ENCODE measurements around the gene WNT9B.

The WNT9B gene, protein sequence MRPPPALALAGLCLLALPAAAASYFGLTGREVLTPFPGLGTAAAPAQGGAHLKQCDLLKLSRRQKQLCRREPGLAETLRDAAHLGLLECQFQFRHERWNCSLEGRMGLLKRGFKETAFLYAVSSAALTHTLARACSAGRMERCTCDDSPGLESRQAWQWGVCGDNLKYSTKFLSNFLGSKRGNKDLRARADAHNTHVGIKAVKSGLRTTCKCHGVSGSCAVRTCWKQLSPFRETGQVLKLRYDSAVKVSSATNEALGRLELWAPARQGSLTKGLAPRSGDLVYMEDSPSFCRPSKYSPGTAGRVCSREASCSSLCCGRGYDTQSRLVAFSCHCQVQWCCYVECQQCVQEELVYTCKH

DNA sequence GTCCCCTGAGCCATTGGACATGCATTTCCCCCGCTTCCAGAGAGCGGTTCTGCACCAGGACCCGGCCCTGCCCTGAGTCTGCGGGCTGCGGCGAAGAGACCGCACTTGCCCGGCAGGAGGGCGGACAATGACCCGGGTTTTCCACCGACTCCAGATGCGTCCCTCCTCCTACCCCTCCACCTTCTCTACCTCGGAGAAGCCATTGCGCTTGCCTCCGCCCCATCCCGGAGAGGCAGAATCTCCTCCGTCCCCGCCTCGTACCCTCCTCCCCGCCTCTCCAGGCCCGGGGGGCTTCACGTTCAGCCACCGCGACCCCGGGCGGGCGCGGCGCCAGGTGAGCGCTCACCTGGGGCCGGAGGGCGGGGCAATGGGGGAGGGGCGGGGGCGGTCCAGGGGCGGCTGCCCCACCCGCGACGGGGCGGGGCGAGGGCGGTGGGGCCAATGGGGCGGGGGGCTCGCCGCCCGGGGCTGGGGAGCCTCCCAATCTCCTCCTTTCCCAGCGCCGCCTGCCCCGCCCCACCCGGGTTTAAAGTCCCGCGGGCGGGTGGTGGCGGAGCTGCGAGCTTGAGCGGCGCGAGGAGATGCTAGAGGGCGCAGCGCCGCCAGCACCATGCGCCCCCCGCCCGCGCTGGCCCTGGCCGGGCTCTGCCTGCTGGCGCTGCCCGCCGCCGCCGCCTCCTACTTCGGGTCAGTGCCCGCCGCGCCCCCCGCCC is at the start of gene WNT9B:
Gene WNT9B, plus strand, starts transcription at position 555 of the 713 bp plus-strand sequence. Its CDS starts 56 bp downstream, at position 611.
- no peak for DNase-seq (ENCODE audit: low read depth)

DNA sequence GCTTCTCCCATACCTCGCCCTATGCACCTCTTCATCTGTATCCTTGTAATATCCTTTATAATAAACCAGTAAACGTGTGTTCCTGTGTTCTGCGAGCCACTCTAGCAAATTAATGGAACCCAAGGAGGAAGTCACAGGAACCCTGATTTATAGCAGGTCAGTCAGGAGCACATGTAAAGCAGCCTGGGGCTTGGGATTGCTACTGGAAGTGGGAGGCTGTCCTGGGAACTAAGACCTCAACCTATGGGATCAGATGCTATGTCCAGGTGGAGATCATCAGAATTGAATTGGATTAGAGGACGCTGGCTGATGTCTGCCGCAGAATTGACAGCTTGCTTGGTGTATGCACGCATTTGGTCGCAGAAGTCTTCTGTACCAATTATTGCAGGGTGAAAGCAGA is 48.6 kb upstream of the WNT9B start:
- no peak for DNase-seq (ENCODE audit: low read depth)

DNA sequence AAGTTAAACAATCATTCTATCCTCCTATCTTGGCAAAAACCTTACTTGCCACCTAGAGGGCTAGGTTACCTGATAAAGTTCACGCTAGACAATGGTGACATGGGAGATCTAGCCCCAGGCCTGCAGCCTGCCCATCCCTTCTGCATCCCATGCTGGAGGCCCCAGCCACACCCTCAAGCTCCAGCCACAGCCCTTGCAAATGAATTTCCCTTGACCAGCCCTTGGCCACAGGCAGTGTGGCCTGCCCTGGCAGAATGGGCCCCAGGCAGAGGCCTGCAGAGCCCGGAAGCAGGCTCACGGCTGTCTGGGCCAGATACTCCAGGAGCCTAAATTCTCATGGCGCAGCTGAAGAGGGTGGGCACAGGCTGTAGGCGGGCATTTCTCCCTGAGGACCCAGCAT is 47.8 kb upstream of the WNT9B start:
- no peak for DNase-seq (ENCODE audit: low read depth)

DNA sequence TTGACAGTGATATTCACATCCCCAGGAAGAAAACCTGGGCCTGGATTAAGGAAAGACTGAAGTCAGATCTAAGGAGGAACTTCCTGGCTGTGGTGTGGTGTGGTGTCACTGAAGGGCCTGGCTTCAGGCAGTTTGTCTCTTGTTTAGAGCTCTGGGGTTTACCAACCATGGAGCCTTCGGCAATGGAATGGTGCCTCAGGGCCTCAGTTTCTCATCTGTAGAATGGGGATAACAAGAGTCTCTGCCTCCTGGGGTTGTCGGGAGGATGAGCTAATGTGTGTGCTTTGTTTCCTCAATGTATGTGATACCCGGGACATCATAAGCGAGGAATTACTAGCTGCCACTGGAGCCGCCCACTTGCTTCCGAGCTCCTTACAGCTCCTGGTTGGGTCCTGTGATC is 45.6 kb upstream of the WNT9B start:
- DNase-seq (ENCODE audit: low read depth): no peak

DNA sequence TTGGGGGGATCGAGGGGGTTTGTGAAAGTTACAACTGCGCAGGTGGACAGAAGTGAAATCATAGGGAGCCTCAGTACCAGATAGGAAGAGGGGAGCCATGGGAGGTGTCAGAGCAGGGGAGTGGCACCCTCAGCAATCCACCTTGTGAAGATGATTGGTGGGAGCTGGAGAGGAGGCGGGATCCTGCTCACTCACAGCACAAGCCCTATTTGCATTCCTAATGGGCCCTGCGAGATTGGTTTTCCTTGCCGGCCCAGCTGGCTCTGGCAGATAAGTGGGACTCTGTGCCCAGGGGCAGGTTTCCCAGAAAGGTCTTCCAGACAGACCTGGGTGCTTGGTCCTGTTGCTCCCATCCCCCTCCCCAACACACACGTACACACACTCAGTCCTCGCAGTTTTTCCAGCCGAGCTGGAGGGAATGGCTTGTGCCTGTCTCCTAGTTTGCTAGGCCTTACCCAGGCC is 42.2 kb upstream of the WNT9B start:
- no peak for DNase-seq (ENCODE audit: low read depth)

DNA sequence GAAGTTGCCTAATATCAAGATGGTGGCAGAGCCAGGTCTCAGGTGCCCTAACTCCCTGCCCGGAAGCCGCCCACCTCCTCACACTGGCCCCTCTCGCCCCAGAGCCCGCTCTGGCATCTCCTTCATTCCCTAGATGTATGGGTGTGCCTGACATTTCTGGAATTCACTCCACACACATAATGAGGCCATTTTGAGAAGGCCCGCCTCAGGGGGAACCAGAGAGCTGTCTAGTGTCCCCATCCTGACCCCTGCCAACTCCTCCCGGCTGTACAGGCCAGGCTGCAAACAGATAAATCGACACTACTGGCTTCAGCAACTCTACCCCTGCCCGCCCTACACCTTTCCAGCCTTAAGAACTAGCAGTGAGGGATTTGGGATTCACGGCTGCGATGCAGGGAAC is 40.5 kb upstream of the WNT9B start:
- no peak for DNase-seq (ENCODE audit: low read depth)

DNA sequence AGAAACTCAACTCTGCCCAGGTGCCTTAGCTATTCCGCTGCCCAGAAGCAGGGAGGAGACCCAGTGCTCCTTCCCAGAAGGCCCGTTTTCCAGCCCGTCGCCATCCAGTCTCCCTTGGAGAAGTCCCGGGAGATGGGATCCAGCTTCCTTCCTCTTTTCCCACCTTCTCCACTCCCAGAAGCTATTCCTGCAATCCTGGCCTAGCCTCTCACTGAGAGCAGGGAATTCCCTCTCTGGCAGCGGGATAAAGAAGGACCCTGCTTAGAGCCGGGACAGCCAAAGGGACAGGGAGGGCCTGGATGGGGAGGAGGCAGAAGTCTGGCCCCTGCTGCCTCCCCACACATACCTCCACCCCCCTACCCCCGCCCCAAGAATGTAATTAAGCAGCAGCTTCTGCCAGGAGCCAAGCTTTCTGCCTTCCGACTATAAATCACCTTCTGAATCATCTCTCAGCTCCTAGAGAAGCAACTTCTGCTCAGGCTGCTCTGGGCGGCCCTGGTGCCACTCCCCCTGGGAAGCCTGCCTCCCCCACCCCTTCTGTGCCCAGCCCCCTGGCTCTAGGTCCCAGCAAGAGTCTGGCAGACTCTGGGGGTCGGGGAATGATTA is 39.3 kb upstream of the WNT9B start:
- no peak for DNase-seq (ENCODE audit: low read depth)

DNA sequence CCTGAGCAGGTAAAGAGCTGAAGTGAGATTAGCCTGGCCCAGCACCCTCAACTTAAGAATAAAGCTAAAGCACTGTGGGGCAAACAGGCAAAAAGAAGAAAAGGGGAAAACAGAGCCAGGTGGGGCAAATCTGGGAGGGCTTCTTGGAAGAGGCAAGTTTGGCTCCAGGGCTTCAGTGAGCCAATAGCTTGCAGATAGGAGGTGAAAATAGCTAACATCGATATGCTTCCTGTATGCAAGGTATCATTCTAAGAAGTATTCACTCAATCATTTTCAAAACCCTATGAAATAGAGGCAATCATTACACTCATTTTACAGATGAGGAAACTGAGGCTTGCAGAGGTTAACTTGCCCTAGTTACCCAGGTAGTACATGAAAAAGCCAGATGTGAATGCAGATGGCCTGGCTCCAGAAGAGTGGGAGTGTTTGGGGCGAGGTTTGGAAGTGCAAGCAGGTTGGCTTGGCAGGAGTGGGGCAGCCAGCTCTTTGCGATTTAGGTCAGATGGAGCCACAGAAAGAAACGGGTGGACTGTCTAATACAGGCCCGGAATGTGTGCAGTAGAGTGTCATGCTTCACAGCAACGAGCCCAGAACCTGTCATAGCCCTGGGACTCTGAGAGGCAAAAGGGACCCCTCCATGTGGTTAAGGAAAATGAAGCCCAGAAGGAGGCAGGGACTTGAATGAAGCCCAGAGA is 38.6 kb upstream of the WNT9B start:
- DNase-seq (ENCODE audit: low read depth): no peak

DNA sequence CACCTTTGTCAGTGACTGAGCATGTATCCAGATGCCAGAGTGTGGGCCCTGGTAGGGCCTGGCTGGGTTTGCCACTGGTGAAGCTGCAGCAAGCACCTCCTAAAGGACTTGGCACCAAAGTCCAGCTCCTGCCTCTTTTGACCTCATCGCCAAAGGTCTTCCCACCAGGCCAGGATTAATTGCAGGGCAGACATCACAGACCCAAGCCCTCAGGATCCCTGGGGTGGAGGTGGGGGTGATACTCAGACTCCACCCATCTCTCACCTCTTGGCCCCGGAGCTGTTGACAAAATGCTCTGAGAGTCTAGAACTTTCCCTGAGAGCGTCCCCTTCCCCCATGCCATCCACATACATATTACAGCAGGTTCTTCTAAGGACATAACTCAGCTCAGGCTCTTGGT is 37.5 kb upstream of the WNT9B start:
- no peak for DNase-seq (ENCODE audit: low read depth)

DNA sequence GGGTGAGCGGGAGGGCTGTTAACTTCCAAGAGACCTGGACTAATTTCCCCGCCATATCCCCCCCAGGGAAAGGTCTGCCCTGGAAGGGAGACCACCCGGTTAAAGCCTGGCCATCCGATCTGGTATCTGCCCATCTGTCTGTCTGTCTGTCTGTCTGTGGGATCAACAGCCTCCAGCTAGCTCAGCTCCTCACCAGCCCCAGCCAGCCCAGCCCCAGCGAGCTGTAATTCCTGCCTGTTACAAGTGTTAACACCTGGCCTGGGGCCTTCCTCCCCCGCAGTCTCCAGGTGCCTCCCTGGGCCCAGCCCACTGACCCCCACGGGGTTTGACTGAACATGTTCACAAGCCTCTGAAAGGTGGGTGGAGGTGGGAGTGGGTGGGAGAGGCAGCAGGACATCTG is 36.9 kb upstream of the WNT9B start:
- no peak for DNase-seq (ENCODE audit: low read depth)

DNA sequence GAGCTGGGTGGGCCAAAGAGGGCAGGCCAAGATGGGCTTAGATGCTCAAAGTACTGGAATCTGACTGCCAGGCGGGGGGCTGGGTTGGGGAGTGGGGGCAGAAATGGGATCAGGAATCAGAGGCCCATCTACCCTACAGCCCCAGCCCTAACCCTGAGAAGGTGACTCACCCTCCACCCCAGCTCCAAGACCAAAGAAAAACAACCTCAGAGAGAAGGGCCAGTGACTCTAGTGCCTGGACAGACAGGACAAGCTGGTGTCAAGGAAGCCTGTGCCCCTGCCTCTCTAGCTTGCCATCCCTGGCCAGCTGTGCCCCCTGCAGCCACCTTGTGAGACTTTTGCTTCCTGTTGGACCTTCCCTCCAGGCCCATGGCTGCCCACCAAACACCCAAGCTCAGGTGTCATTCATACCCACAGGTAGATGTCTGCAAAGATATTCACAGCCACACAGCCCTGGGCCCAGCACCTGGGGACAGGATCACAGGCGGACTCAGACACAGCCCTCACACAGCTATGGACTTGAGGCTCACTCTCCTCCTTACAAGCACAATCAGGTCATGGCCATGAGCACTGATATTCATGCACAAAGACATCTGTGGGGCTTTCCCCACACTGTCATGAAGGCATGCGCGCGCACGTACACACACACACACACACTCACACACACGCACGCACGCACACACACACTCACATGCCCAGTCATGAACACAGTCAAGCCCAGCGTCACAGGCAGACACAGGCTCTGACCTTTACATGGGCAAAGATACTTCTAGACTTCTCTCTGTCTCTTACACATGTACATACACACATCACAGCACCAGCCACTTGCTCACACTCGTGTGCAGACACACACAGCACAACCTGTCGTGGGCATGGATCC is 35.7 kb upstream of the WNT9B start:
- no peak for DNase-seq (ENCODE audit: low read depth)

DNA sequence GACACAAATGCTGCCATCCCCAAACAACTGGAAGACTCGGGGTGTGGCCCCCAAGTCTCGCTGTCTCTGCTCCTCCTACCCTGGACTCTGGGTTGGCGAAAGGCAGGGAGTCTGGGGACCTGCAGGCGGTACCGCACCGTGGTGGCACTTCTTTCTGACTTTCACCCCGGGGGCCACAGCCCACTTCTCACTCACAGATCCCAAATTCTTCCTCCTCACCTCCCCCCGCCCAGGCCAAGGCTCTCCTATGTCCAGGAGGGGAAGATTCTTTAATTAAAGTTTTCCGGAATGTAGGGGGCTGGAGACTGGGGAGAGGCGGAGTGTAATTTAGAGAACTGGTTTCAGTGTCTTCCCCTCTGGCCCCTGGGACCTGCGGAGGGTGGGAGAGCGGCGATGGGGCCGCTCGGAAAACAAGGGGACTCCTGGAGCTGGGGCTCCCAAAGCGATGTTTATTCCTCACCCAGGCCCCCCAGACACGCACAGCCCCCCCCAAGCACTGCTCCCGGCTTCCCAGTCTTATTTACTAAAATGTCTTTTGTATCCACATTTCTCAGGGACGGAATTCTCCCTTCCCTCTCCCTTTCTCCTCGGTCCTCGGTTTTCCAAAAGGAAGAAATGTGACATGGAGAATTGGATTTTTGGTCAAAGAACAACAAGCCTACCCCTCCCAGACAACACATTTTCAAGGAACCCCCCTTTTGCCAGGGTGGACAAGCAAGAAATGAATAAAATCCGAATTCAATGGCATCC is 34.1 kb upstream of the WNT9B start:
- no peak for DNase-seq (ENCODE audit: low read depth)

DNA sequence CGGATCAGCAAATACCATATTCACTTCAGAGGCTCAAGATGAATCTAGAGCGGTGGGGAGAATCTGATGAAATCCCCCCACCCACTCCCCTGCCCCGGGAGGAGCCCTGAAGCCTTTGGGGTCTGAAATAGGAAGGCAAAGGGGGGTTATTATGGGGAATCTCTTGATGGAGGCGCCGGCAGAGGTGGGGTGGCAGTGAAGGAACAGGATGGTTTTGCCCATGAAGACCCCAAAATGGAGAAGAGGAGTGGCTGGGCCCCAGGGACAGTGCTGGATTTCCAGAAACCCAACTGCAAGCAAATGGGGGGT is 33.5 kb upstream of the WNT9B start:
- DNase-seq (ENCODE audit: low read depth): no peak

DNA sequence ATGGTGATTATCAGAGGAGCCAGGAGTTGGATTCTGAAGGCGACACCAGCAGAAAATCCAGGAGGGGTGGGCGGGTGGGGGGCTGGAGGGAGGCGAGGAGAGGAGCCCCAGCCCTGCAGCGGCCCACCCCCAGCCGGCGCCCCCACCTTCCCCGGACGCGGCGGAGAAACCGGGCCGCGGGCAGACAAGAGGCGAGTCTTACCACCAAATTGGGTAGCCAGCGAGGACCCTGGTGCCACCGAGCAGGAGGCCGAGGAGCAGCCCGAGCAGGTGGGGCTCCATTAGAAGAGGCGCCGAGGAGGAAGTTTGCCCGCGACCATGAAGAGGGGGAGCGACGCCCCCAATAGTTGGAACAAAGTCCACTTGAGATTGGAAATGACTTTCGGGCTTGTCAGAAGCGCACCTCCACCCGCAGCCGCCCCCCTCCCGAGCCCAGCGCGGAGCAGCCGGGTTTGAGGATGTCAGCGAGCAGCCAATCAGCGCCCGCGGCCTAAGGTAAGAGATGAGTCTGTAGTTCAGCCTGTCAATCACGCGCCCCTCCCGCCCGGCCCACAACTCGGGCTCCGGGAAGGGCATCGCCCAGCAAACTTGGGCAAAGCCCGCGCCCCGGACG is 33.0 kb upstream of the WNT9B start, which contains the start of gene WNT3:
Gene WNT3, minus strand, starts transcription at position 377 of the 613 bp plus-strand sequence. Its CDS starts 95 bp downstream, at position 282.
- DNase-seq (ENCODE audit: low read depth): no peak

DNA sequence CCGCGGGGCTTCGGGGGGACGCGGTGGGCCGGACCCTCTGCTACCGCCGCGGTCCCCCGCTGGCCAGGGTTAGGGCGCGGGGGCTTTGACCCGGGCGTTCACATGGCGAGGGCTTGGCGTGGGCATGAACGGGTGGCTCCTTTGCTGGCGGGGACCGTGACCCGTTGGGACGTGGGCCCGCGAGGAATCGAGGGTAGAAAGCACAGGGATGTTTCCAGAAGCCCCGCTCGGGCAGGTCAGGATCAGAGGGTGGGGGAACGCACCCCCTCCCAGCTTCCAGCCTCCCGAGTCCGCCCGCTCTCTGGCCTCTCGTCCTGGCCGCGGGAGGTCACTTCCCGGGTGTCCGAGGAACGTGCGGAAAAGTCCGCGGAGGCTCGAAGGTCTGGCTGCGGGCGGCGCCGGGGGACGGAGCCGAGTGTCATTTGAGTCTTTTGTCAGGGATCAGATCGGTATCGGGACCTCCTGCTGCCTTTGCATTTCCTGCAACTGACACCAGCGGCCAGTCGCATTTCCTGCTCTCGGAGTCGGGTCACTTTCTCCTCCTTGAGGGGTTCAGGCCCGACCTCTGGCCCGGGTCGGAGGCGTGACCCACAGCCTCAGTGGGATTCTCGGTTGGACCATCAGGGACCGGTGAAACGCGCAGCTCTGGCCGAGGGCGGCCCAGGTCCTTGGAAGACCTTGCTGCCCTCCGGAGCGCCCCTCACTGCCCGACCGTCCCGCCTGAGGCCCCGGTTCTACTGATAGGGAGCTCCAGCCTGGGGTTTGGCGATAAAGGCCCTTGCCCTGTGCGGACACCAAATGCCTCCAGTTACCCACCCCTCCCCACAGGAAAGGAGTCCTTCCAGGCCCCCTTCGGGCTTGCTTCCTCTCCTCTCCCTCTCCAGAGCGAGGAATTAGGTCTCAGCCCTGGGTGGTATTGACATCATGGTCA is 32.2 kb upstream of the WNT9B start:
- no peak for DNase-seq (ENCODE audit: low read depth)

DNA sequence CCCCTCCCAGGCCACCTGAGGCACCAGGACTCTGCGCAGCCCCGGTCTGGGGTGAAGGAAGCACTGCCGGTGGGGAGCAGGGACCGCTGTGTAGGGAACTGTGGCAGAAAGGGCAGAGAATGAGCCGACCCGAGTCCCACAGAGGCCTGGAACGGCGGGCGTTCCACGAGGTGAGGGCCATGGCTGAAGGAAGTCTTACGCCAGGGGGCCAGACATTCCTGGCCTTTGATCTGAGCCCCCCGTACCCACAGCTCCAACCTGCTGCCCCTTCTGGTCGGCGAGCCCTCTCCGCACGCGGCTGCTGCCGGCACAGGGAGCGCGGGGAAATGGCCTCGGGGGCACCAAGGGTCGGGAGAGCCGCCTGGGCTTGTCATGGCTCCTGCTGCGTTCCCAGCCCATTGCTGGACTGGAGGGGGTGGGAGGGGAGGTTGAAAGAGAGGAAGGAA is 31.5 kb upstream of the WNT9B start:
- no peak for DNase-seq (ENCODE audit: low read depth)

DNA sequence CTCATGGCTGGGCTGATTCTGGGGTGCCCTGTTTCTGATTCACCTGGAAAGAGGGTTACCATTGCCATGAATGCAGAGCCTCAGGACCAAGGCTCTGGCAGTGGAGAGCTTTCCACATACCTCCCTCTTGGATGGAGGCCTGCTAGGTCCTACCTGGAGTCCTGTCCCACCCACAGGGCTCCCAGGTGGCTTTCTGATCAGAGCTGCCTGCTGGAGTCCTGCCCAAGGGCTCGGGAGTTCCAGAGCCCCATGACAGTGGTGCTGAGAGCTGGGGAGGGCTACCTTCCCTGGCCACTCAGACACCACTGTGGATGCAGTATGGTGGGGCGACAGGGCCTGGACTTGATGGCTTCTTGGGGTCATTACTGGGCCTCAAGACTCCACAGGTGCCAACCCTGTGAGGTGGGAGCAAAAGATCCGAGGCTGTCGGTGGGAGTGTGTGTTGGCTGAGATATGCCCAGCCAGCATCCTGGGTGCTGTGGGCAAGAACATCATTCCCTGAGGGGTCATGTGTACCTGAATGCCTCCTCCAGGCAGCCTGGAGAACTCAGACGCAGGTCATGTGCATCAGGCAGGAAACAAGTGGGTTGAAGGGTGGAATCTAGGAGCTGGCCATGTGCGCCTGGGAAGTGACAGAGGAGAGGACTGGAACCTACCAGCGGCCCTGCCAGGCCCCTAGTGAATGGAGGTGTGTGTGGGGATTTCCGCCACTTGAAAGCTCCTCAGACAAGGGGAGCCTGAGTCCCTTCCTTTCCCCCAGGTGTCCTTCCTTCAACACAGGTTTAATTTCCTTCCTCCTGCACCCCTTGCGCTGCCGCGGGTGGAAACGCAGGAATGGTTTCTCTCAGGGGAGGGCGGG is 30.6 kb upstream of the WNT9B start:
- DNase-seq (ENCODE audit: low read depth): no peak
